Stimulated activated CD8-positive, alpha-beta memory T cell treated with anti-CD3 and anti-CD28 coated beads, Interleukin-7, amount 100 ng/mL, for 1 hour (primary cell): ENCODE results near the gene CMIP.

Experiments
- DNase-seq, 2 donors: peaks; one replicate each; pipeline ENCODE4 v3.0.0-alpha.2; 2020; ENCODE audit warnings: low read depth in 2 of 2

The CMIP gene

DNA sequence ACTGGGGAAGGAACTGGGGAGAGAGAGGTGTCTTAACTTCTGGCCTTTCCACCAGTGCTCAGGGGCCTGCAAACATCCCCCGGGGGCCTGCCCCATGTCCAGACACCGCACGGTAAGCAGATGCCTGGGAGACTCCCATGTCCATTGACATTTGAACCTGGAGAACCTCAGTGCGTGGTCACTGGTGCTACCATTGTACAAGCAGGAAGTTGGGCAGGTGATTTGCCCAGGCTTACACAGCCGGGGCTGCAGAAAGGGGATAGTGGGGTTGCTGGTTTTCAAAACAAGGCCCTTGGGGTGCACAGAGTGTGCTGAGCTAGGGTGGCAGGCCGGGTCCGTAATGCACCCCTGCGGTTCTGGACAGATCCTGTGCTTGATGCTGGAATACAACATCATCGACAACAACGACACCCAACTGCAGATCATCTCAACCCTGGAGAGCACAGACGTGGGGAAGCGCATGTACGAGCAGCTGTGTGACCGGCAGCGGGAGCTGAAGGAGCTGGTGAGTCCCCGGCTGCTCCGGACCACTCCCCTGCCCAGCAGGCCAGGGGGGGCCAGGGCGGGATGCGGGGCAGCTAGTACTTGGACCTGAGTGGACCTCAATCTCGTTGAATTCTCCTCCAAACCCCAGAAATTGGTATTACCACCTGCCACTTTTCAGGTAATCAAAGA lies 256.8 kb downstream of the CMIP start:
- no peak for DNase-seq

- no peak for DNase-seq
These were observed 257.9 kb downstream of the CMIP start for GRCh38 chr16:81702506-81702905.

GRCh38 chr16:81703177-81704155 lies 258.9 kb downstream of the CMIP start:
- DNase-seq: no peak

DNA sequence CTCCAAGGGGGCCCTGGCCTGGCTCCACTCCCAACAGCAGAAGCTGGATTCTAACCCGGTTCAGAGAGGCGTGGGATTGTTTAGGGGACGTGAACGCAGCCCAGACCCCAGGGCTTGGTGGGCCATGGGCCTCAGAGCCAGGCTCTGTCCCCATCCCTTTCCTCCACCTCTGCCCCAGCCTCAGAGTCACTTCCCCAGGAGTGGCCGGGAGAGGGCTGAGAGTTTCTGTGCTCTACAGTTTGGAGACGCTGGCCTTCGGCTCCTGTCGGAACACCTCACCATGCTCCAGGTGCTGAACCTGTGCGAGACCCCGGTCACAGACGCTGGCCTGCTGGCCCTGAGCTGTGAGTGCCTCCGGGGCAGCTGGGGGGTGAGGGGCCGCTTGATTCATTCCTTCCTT lies 260.7 kb downstream of the CMIP start:
- DNase-seq: no peak

GRCh38 chr16:81706327-81707295 lies 262.0 kb downstream of the CMIP start:
- DNase-seq: no peak

- no peak for DNase-seq
These were observed 263.0 kb downstream of the CMIP start for GRCh38 chr16:81707411-81708265.

DNA sequence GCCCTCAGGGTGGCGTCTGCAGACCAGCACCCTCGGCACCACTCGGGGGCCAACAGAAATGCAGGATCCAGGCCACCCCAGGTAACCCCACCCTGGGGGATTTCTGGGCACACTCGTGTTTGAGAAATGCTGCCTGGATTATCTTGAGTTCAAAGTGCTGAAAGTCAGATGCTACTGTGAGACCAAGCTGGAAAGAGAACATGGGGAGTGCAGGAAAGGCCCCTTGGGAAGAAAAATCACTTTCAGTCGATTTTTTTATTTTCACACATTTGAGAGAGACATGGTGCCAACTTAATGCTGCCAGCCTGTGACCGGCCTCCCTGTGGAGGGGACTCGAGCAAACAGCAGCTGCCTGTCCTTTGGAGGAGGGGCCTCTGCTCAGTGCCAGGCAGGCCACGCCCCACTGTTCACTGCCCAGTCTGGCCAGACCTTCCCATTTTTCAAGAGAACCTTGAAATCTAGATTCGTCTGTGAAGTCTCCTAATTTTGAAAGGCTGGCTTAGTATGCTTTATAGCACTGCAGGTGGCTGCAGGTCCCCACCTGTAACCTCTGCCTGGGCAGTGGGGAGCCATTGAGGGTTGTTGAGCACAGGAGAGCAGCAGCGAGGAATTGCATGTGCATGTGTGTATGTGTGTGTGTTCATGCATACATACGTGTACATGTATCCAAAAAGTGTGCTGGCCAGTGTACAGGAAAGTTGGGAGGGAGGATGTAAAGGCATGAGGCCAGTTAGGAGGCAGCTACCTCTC lies 263.8 kb downstream of the CMIP start:
- DNase-seq: no peak

- DNase-seq: no peak
These were observed 264.6 kb downstream of the CMIP start for GRCh38 chr16:81709016-81709900.

DNA sequence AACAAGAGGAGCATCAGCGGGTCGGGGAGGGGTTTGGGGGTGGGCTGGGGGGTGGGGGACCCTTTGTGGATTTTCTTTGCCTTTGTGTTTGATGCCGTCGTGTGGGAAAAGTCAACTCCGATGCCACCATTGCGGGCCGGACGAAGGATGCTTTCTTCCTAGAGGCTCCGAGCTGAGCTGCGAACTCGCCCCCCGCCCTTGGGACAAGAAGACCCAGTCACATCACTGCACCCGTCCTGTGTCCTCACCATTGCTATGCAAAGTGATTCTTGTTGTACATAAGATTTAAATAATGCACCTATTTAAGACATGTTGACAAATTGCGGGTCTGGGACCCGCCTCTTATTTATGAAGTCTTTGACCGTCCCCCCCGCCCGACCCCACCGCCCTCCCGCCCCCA lies 265.4 kb downstream of the CMIP start:
- DNase-seq: no peak

DNA sequence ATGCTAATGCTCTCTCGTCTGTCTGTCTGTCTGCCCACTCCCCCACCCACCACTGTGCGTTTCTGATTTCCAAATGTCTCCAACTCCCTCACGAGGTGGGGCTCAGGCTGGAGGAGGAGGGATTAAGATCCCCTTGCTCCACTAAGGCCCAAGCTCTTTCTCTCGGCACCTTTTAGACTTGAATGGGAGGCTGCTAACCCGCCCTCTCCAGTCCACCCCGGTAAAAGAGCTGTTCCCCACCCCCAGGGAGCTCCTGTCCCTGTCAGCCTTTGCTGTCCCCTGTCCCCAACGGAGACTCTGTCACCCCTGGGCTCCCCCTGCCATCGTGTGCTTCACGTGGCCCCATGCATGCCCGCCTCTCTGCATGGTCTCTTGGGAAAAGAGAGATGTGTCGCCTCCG lies 266.0 kb downstream of the CMIP start:
- DNase-seq: no peak

DNA sequence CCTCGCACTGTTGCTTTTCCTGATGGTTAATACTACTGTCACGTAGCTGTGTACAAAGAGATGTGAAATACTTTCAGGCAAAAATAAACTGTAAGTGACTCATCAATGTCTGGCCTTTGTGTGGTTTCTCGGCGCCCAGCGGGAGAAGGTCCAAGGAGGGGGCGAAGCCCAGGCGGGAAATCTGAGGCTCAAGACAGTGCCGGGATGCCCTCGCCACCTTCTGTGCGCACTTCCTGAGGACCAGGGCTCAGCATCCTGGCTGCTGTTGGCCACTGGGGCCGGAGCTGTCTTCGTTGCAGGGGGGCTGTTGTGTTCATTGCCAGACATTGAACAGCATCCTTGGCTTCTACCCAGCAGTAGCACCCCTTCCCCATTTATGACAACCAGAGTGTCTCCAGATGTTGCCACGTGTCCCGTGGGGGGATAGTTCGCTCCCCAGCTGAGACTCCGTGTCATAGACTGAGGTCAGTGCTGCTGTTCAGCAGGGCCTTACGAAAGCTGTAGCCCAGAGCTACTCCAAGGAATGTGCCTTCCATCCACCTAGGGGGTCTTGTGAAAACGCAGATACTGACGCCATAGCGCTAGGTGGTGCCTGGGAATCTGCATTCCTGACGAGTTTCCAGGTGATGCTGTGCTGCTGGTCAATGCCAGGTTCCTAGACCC lies 267.2 kb downstream of the CMIP start:
- DNase-seq: no peak

- no peak for DNase-seq
These were observed 268.1 kb downstream of the CMIP start for GRCh38 chr16:81712681-81713080.

DNA sequence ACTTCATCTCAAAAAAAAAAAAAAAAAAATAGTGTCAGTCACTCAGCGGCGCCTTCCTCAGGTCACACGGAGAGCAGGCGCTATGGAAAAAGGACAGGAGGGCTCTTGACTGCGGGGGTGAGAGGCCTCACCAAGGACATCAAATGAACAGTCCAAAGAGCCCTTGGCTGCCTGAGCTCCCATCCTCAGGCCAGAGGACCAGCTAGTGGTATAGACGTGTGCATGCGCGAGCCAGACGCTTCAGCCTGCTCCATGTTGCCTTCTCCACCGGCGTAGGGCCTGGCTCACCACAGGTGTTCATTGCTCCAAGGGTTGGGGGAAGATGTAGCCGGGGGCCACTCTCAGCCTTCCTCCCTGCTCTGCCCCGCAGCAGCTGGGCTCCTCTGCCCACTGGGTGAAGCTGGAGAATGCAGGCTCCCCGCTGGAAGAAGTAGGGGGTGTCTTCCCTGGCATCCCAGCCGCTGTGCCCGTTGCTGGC lies 268.7 kb downstream of the CMIP start:
- no peak for DNase-seq

DNA sequence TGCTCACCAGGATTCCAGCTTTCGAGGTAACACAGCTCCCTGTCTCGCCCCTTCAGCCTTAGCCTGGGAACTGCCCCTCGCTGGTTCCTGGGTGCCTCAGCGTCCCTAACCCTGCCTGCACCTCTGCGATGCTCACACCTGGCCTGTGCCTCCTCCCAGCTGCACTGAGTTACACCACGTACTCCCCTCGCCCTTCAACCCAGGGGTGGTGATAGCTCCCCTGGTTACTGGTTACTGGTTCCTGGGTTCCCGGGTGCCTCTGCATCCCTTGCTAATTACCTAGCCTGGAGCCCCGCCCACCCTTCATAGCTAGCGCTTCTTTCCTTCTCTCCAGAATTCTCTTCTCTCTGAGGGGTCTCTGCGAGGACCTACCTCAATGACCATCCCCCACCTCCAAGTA lies 269.2 kb downstream of the CMIP start:
- DNase-seq: no peak

- no peak for DNase-seq
These were observed 270.0 kb downstream of the CMIP start for GRCh38 chr16:81714583-81714982.

- no peak for DNase-seq
These were observed 271.0 kb downstream of the CMIP start for GRCh38 chr16:81715358-81716196.

DNA sequence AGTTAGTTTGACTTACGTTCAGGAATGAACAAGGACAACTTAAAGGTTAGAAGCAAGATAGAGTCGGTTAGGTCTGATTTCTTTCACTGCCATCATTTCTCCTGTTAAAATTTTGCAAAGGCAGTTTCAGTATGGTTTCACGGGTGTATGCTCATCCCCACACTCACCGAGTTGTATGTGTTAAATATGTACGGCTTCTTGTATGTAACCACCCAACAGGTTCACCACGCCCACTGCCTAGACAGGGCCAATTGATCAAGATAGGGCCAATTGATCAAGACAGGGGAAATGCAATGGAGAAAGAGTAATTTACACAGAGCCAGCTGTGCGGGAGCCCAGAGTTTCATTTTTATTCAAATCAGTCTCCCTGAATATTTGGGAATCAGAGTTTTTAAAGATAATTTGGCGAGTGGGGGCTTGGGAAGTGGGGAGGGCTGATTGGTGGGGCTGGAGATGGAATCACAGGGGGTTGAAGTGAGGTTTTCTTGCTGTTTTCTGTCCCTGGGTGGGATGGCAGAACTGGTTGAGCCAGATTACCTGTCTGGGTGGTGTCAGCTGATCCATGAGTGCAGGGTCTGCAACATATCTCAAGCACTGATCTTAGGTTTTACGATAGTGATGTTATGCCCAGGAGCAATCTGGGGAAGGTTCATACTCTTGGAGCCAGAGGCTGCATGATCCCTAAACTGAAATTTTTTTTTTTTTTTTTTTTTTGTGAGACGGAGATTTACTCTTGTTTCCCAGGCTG lies 272.0 kb downstream of the CMIP start:
- no peak for DNase-seq
